K562 (cell line): Measurements from ENCODE around the gene PRR5. TPM values are rescaled to one million over a fixed set of nuclear protein-coding genes. Genes with fewer than 3 reads are reported as not detected.

Source experiments
- ADNP ChIP-seq: fragments of 200-800 bp; sonication (Bioruptor generic); IDR thresholded peaks from 2 replicates; pipeline ENCODE4 v1.6.1; 2016; ENCODE audit warnings: missing genetic modification characterization, missing compliant biosample characterization
- BCL6 ChIP-seq: fragments of 250-450 bp; sonication (Bioruptor Pico); IDR thresholded peaks from 2 replicates; pipeline ENCODE4 v1.4.0; 2020
- CEBPG ChIP-seq, 3 experiments: fragments of 200-800 bp in 1 of 3; sonication (Bioruptor generic) in 1 of 3; sonication (generic) in 1 of 3; formaldehyde crosslinking in 1 of 3; IDR thresholded peaks in 2 of 3; conservative IDR thresholded peaks in 1 of 3; 2 replicates each; pipeline versions ENCODE4 v1.6.1 to v1.8.0; 2016 to 2022; ENCODE audit warnings: missing compliant biosample characterization in 2 of 3, missing genetic modification characterization in 2 of 3, mild to moderate bottlenecking in 1 of 3, missing genetic modification reagents in 1 of 3
- ETV6 ChIP-seq, 3 experiments: fragments of 150-350 bp in 1 of 3; sonication (generic) in 1 of 3; formaldehyde crosslinking in 1 of 3; IDR thresholded peaks; 2 replicates each; pipeline versions ENCODE4 v1.6.1 to v1.8.0; 2014 to 2022; ENCODE audit warnings: borderline replicate concordance in 2 of 3, low read depth in 2 of 3, antibody characterized with exemption in 1 of 3, low read length in 1 of 3, mild to moderate bottlenecking in 1 of 3, missing genetic modification reagents in 1 of 3
- GATA2 ChIP-seq: sonication (generic); formaldehyde crosslinking; IDR thresholded peaks from 2 replicates; pipeline ENCODE4 v1.4.0; 2020; ENCODE audit warnings: mild to moderate bottlenecking, missing genetic modification reagents
- HDAC1 ChIP-seq, 2 experiments: fragments of 450-650 bp; IDR thresholded peaks; 2 replicates each; pipeline ENCODE4 v1.6.1; 2016 to 2017; ENCODE audit warnings: inconsistent platforms in 1 of 2, mild to moderate bottlenecking in 1 of 2, moderate library complexity in 1 of 2
- HDGF ChIP-seq: fragments of 450-650 bp; IDR thresholded peaks from 2 replicates; pipeline ENCODE4 v1.6.1; 2016
- HES1 ChIP-seq: fragments of 450-650 bp; IDR thresholded peaks from 2 replicates; pipeline ENCODE4 v1.6.1; 2016; ENCODE audit warnings: low read depth, mild to moderate bottlenecking, moderate library complexity
- PHF8 ChIP-seq: fragments of 200-600 bp; sonication (generic); IDR thresholded peaks from 2 replicates; pipeline ENCODE4 v1.6.1; 2012; ENCODE audit warnings: mixed run types, mild to moderate bottlenecking, inconsistent platforms, low read length, moderate library complexity, borderline replicate concordance
- RBBP5 ChIP-seq: fragments of 200-600 bp; sonication (generic); IDR thresholded peaks from 2 replicates; pipeline ENCODE4 v1.6.1; 2012; ENCODE audit warnings: borderline replicate concordance, mild to moderate bottlenecking, low read length, control low read depth, inconsistent platforms; ENCODE audit not compliant: insufficient read depth, poor library complexity, severe bottlenecking
- RERE ChIP-seq: sonication (generic); formaldehyde crosslinking; IDR thresholded peaks from 2 replicates; pipeline ENCODE4 v1.8.0; 2023; ENCODE audit warnings: missing genetic modification reagents, mild to moderate bottlenecking, borderline replicate concordance
- SOX6 ChIP-seq: fragments of 450-650 bp; IDR thresholded peaks from 2 replicates; pipeline ENCODE4 v1.6.1; 2014; ENCODE audit warnings: mild to moderate bottlenecking
- SUPT5H ChIP-seq: fragments of 450-650 bp; IDR thresholded peaks from 2 replicates; pipeline ENCODE4 v1.6.1; 2016
- TBL1XR1 ChIP-seq, 2 experiments: IDR thresholded peaks; 2 replicates each; pipeline ENCODE4 v1.6.1; 2012; ENCODE audit warnings: improper control_type of control experiment in 2 of 2, low read length in 2 of 2, mild to moderate bottlenecking in 1 of 2
- TRIM24 ChIP-seq, 2 experiments: fragments of 450-650 bp; IDR thresholded peaks; 2 replicates each; pipeline ENCODE4 v1.6.1; 2016
- ZFP36 ChIP-seq: fragments of 150-350 bp; IDR thresholded peaks from 2 replicates; pipeline ENCODE4 v1.6.1; 2018; ENCODE audit warnings: low read length, low read depth; ENCODE audit not compliant: partially characterized antibody
- ZNF134 ChIP-seq: fragments of 250-450 bp; sonication (Bioruptor Pico); conservative IDR thresholded peaks from 2 replicates; pipeline ENCODE4 v1.4.0; 2020
- ZNF165 ChIP-seq: fragments of 250-450 bp; sonication (Bioruptor Pico); IDR thresholded peaks from 2 replicates; pipeline ENCODE4 v1.4.0; 2020; ENCODE audit warnings: borderline replicate concordance
- ZNF311 ChIP-seq: fragments of 250-450 bp; sonication (Bioruptor Pico); IDR thresholded peaks from 2 replicates; pipeline ENCODE4 v1.4.0; 2020; ENCODE audit warnings: mild to moderate bottlenecking, moderate library complexity
- ZNF766 ChIP-seq: fragments of 200-800 bp; sonication (Bioruptor generic); conservative IDR thresholded peaks from 2 replicates; pipeline ENCODE4 v1.6.1; 2016; ENCODE audit warnings: missing genetic modification characterization, missing compliant biosample characterization
- polyA plus RNA-seq, 8 experiments: library from polyadenylated mRNA; depleted of rRNA in 4 of 8; stranded (reverse) in 5 of 8; unstranded in 3 of 8; fragments of >200 nt; fragmentation: Nextera tagmentation in 2 of 8; fragmentation: Illumina TruSeq in 1 of 8; extraction: Ambion mirVana in 2 of 8; extraction: Trizol in 1 of 8; gene quantifications; 2 replicates each; pipeline versions ENCODE4 v1.2.1 to v1.2.3, GENCODE V29; 2011 to 2014; ENCODE audit warnings: inconsistent platforms in 1 of 8, missing spikeins in 1 of 8
- total RNA-seq, 7 experiments: library from RNA; depleted of rRNA in 6 of 7; stranded (reverse); fragments of >200 nt in 6 of 7; fragmentation: Illumina TruSeq in 2 of 7; extraction: Trizol in 2 of 7; gene quantifications; 2 replicates each; pipeline versions ENCODE4 v1.2.1 to v1.2.3, GENCODE V29; 2011 to 2021; ENCODE audit warnings: low replicate concordance in 1 of 7

PRR5 gene
- total and polyA plus RNA-seq, 9 of the 15 experiments (the other 6 are each of a cell fraction or from before 2014, with no cell fraction given): 0.13 to 21.0 (median 7.5) TPM

DNA sequence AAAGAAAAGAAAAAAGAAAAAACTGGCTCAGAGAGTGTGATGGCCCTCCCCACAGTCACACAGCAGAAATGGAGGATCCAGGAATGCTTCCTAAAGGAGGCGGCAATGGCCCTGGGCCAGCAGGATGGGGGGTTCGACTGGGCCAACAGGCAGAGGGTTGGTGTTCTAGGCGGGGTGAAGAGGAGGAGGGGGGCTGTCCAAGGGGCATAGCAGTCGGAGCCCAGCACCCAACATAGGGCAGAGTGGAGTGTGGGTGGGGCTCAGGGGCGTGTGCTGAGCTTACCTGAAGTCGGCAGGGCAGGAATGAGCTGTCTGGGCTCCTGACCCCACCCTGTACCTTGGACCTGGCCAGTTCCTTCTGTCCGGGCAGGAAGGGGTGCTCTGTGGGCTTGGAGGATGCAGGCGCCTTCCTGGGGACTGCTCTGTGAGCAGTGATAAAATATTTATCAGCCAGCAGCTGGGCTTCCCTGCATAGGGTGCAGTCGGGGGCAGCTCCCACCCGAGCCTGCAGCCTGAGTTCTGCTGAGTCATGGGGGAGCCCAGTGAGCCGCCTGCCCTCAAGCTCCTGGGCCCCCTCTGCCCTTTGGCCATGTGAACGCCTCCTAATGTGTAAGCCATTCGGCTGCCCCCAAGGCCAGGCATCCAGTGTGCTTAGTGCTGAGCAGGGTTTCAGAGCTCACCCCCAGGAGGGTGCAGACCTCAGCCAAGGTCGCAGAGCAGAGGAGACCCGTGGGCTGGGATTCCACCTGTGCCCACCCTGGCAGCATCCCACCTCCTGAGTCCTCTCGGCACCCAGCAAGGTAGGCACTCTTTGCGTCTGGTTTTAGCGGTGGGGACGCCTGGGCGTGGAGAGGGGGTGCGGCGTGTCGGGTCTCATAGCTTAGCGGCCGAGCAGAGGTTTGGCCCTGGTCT is 25.3 kb upstream of the PRR5 start (continued):
- TF ChIP-seq ZFP36 (peak; percentile 98), HDGF (0 out of 2 replicates have a peak, but pooled peaks have one; percentile 18), HES1 (peak; percentile 52; the same call in 1 of the 2 replicates), ZNF134 (0 out of 2 replicates have a peak, but pooled peaks have one; percentile 17), ZNF766 (CRISPR knock-in tag) (0 out of 2 replicates have a peak, but pooled peaks have one; percentile 57), HDAC1 (IDR thresholded peaks at IDR 0.05) (peak in 1 of 2 experiments; percentile 69; a peak in 1 of 4 replicates), CEBPG (CRISPR knock-in tag; IDR thresholded peaks at IDR 0.05) (0 out of 2 replicates have a peak, but pooled peaks have one; percentile 20), CEBPG (tag; conservative IDR thresholded peaks at IDR 0.05 in 1 of 2, IDR thresholded peaks at IDR 0.05 in 1 of 2) (no peak), BCL6 (no peak), PHF8 (peak; percentile 50; the same call in 1 of the 2 replicates), GATA2 (peak; percentile 94), ADNP (tag) (peak; percentile 73), ZNF311 (CRISPR knock-in tag) (0 out of 2 replicates have a peak, but pooled peaks have one; percentile 36), TBL1XR1 (IDR thresholded peaks at IDR 0.05; ENCODE audit: low read length in 2 of 2) (peak; percentile 85 to 87), ZNF165 (CRISPR knock-in tag) (no peak), ETV6 (IDR thresholded peaks at IDR 0.05; ENCODE audit: borderline replicate concordance in 1 of 2, low read depth in 2 of 2, low read length in 1 of 2) (no peak), ETV6 (CRISPR knock-in tag; IDR thresholded peaks at IDR 0.05; ENCODE audit: borderline replicate concordance) (no peak), RERE (CRISPR knock-in tag) (0 out of 2 replicates have a peak, but pooled peaks have one; percentile 44), SUPT5H (0 out of 2 replicates have a peak, but pooled peaks have one; percentile 31), SOX6 (peak; percentile 84), TRIM24 (IDR thresholded peaks at IDR 0.05) (peak; percentile 83 to 90), RBBP5 (peak; percentile 43)
